GM23248 (cell line): ENCODE results near the gene RPS24.

Experiments
- EZH2 ChIP-seq: fragments of 200-600 bp; sonication (generic); IDR thresholded peaks from 2 replicates; pipeline ENCODE4 v1.6.1; 2018; ENCODE audit warnings: antibody characterized with exemption, mild to moderate bottlenecking; ENCODE audit not compliant: insufficient read depth, poor library complexity, severe bottlenecking
- EZH2phosphoT487 ChIP-seq: fragments of 200-600 bp; sonication (generic); IDR thresholded peaks from 2 replicates; pipeline ENCODE4 v1.6.1; 2018; ENCODE audit warnings: antibody characterized with exemption, moderate library complexity, mild to moderate bottlenecking, low read depth; ENCODE audit not compliant: insufficient read depth

GRCh38 chr10:78042752-78043104 lies 9.1 kb downstream of the RPS24 start:
- TF ChIP-seq EZH2 (no peak), EZH2phosphoT487 (no peak)
